Renal cortical epithelial cell (primary cell): ENCODE results near the gene AOPEP. TPM values are rescaled to one million over a fixed set of nuclear protein-coding genes. Genes with fewer than 3 reads are reported as not detected.

Source experiments
- DNase-seq: peaks from one replicate; pipeline ENCODE4 v3.0.0-alpha.2; 2011; ENCODE audit warnings: low read depth
- total RNA-seq: library from RNA; depleted of rRNA; stranded (reverse); fragments of >200 nt; gene quantifications from 2 replicates; pipeline ENCODE4 v1.2.3, GENCODE V29; 2014

Gene AOPEP
- total RNA-seq, 1 donor from 2014 or later = 133 TPM

GRCh38 chr9:94794476-94795167 is 68.1 kb downstream of the AOPEP start:
- DNase-seq = no peak

- DNase-seq = no peak
Measured at GRCh38 chr9:94796687-94797086, 70.2 kb downstream of the AOPEP start.

- no peak for DNase-seq
Measured at GRCh38 chr9:94798201-94798600, 71.7 kb downstream of the AOPEP start.

GRCh38 chr9:94798708-94799107 is 72.2 kb downstream of the AOPEP start:
- no peak for DNase-seq

GRCh38 chr9:94799578-94800264 is 73.2 kb downstream of the AOPEP start:
- DNase-seq = peak; percentile 96

- no peak for DNase-seq
Measured at GRCh38 chr9:94800424-94801117, 74.1 kb downstream of the AOPEP start.

- DNase-seq = no peak
Measured at GRCh38 chr9:94801234-94801633, 74.7 kb downstream of the AOPEP start.

- DNase-seq = peak; percentile 94
Measured at GRCh38 chr9:94801681-94802080, 75.2 kb downstream of the AOPEP start.

- DNase-seq = no peak
Measured at GRCh38 chr9:94802251-94802650, 75.8 kb downstream of the AOPEP start.

- DNase-seq = peak; percentile 84
Measured at GRCh38 chr9:94802793-94803192, 76.3 kb downstream of the AOPEP start.

- DNase-seq = no peak
Measured at GRCh38 chr9:94804316-94804715, 77.8 kb downstream of the AOPEP start.

GRCh38 chr9:94805051-94805489 is 78.6 kb downstream of the AOPEP start:
- no peak for DNase-seq

GRCh38 chr9:94805585-94805984 is 79.1 kb downstream of the AOPEP start:
- DNase-seq = peak; percentile 100

- peak; percentile 92 for DNase-seq
Measured at GRCh38 chr9:94806307-94806893, 79.9 kb downstream of the AOPEP start.

- peak; percentile 78 for DNase-seq
Measured at GRCh38 chr9:94807556-94807955, 81.1 kb downstream of the AOPEP start.

GRCh38 chr9:94808926-94809700 is 82.6 kb downstream of the AOPEP start:
- peak; percentile 89 for DNase-seq

- DNase-seq = no peak
Measured at GRCh38 chr9:94809778-94810177, 83.3 kb downstream of the AOPEP start.

GRCh38 chr9:94811074-94811473 is 84.6 kb downstream of the AOPEP start:
- DNase-seq = no peak

- peak; percentile 98 for DNase-seq
Measured at GRCh38 chr9:94812343-94812742, 85.8 kb downstream of the AOPEP start.

- DNase-seq = peak; percentile 47
Measured at GRCh38 chr9:94813379-94813778, 86.9 kb downstream of the AOPEP start.
